AG09309 (cell line): Measurements from ENCODE around the gene GNA15.

Experiments used
- DNase-seq: peaks from one replicate; pipeline ENCODE4 v3.0.0-alpha.2; 2010; ENCODE audit warnings: low read depth
- H3K4me3 ChIP-seq: 2 replicates; pipeline ENCODE4 v1.5.1; 2011; ENCODE audit warnings: mild to moderate bottlenecking, low read depth, low read length, moderate library complexity; ENCODE audit not compliant: control insufficient read depth
- TF ChIP-seq, protein P1 (sequence below): IDR thresholded peaks from 2 replicates; pipeline ENCODE4 v1.5.1; 2011; ENCODE audit warnings: mild to moderate bottlenecking, low read depth, low read length, inconsistent platforms; ENCODE audit not compliant: insufficient read depth, control insufficient read depth; ENCODE audit errors: missing control alignments

GNA15 gene

DNA sequence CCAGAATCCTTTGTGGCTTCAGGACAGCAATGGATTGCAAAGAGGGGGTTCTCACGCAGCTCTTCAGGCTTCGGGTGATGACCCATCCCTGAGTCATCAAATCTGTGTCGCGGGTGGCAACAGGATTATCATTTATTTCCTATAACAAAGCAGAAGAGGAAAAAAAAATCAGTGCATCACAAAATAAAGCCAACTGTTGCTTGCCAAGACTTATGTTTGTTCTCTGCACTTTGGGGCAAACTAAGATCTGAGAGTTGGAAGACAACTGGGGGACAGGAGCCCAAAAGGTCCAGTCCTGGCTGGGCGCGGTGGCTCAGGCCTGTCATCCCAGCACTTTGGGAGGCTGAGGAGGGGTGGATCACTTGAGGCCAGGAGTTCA is 6.4 kb downstream of the GNA15 start:
- no peak overlapping the region for H3K4me3 ChIP-seq
- TF ChIP-seq, protein P1, sequence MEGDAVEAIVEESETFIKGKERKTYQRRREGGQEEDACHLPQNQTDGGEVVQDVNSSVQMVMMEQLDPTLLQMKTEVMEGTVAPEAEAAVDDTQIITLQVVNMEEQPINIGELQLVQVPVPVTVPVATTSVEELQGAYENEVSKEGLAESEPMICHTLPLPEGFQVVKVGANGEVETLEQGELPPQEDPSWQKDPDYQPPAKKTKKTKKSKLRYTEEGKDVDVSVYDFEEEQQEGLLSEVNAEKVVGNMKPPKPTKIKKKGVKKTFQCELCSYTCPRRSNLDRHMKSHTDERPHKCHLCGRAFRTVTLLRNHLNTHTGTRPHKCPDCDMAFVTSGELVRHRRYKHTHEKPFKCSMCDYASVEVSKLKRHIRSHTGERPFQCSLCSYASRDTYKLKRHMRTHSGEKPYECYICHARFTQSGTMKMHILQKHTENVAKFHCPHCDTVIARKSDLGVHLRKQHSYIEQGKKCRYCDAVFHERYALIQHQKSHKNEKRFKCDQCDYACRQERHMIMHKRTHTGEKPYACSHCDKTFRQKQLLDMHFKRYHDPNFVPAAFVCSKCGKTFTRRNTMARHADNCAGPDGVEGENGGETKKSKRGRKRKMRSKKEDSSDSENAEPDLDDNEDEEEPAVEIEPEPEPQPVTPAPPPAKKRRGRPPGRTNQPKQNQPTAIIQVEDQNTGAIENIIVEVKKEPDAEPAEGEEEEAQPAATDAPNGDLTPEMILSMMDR, result no peak
- DNase-seq, result no peak

DNA sequence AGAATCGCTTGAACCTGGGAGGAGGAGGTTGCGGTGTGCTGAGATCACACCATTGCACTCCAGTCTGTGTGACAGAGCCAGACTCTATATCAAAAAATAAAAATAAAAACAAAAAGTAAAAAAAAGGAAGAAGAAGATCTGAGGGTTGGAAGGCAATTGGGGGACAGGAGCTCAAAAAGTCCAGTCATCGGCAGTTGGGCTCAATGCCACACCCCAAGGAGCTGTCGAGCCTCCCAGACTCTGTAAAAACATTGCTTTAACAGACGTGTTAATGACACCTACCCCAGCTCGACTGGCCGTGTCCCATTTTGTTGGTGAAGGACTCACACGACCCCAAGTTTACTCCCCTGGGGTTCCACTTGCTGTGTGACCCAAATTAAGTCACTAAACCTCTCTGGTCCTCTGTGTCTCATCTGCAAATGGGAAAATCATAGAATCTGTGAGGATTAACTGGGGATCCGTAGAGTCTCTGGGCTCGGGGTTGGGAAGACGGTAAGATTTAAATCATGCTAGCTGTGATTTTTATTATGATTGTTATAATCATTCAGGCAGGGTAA is 7.0 kb downstream of the GNA15 start:
- DNase-seq, result no peak
- TF ChIP-seq, protein P1, result no peak
- no peak overlapping the region for H3K4me3 ChIP-seq

DNA sequence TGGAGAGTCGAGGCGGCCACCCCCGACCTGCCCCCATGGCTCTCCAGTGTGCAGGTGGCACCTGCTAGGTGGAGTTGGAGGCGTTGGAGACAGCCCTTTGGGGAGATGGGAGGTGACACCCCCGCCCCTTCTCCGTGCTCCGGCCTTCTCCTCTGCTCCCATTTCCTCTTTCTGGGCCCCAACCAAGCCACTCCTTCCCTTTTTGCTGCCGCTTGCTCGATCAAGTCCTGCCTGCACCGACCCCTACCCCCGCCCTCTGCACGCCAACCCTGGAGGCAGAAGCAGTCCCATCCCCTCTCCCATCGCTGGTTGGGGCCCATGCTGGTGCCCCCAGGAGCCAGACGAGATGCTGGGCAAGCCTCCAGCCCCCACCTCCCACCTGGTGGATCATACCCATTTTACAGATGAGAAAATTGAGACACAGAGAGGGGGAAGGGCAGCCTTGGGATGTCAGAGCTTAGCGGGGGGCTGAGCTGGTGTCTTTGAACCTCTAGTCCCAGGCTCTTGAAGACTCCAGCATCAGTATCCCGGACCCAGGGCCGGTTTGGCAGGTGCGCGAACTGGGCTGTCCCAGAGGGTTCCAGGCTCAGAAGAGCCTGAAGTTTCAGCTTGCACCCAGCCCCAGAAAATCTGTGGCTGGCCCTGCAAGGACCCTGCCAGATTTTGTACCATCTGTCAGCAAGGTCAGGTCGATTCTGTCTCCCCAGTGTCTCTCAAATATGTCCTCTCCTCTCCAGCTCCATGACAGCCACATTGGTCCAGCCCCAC is 10.3 kb downstream of the GNA15 start:
- H3K4me3 ChIP-seq, result no peak overlapping the region
- DNase-seq, result no peak
- TF ChIP-seq, protein P1, result no peak

DNA sequence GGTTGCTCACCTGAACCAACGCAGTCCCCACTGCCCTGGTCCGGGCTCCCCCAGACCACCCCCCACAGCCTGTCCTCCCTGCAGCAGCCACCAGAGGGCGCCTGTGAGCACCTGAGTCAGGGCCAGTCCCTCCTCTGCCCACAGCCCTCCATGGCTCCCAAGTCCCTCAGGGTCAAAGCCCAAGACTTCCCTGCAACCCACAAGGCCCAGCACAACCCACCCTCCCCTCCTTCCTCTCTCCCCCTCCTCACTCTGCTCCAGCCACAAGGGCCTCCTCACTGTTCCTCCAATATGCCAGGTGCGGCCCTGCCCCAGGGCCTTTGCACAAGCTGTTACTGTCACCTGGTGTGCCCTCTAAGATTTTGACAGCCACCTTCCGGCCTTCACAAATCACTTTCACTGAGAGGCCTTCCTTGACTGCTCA is 10.9 kb downstream of the GNA15 start:
- TF ChIP-seq, protein P1, result peak; percentile 83
- no peak overlapping the region for H3K4me3 ChIP-seq
- no peak for DNase-seq

DNA sequence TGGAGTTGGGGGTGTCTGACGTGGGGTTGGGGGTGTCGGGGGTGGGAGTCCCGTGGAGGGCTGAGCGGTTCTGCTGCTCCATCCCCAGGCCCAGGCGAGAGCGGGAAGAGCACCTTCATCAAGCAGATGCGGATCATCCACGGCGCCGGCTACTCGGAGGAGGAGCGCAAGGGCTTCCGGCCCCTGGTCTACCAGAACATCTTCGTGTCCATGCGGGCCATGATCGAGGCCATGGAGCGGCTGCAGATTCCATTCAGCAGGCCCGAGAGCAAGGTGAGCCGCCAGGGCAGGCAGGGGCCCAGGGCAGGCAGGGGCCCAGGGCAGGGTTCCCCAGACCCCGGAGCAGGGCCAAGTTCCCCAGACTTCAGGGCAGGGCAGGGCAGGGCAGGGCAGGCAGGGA is 12.7 kb downstream of the GNA15 start:
- no peak for DNase-seq
- no peak overlapping the region for H3K4me3 ChIP-seq
- TF ChIP-seq, protein P1, result no peak

DNA sequence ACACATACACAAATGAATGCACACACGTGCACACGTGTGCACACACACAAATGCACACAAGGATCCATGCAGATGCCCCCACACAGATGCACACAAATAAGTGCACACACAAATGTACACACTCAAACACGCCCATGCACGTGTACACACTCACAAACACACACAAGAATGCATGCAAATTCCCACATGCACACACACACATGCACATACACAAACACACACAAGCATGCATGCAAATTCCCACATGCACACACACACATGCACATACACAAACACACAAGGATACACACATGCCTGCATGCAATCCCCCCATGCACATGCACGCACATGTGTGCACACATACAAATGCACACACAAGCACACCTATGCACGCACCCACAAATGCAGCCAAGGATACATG is 13.3 kb downstream of the GNA15 start:
- H3K4me3 ChIP-seq, result no peak overlapping the region
- no peak for DNase-seq
- TF ChIP-seq, protein P1, result no peak
